ENCODE results near the gene AP2M1. TPM values are rescaled to one million over a fixed set of nuclear protein-coding genes. Genes with fewer than 3 reads are reported as not detected.
A peak's percentile ranks its signal among the peaks of the same experiment; 100 is the strongest.

The AP2M1 gene
- total and polyA plus RNA-seq, 2 of the 13 experiments (the other 11 are each of a cell fraction or from before 2014, with no cell fraction given): 126 to 146 TPM

DNA sequence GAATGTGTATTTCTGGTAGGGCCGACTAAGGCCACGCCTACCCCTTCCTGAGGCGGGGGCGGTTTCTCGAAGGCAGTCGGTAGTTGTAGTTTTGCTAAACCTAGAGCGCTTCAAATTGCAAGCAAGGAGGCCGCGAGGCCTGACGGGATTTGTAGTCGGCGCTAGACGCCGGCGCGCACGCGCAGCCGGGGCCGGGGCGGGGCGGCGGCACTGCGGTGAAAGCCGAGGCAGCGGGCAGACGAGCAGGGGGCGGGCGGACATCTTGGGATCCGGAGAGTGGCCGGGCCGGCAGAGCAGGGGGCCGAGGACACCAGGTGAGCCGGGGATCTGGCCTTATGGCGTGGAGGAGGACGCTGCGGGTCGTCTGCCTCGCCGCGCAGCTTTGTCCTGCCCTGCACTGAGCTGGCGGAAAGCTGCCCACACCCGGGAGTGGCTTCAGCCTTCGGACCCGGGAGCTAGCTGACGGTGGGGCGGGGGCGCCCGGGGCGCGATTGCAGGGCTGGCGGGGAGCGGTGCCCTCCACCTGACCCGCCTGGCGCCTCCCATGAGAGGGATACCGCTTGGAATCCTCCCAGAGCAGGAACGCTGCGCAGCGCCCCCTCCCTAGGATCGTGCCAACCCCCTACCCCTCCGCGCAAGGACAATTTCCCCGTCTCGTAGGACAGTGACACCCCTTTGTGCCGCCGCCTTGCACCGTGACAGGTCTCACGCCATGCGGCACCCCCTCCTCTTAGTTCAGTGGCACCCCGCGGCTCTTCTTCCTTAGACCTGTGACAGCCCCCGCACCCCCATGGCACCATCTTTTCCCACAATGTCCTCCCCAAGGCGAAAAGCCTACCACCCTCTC lies at the start of gene AP2M1 (continued):
- TF ChIP-seq MTA1 (CRISPR knock-in tag; IDR thresholded peaks at IDR 0.05; ENCODE audit: borderline replicate concordance) (0 out of 2 replicates have a peak, but pooled peaks have one; percentile 2), HOXA3 (CRISPR knock-in tag; IDR thresholded peaks at IDR 0.05) (peak; percentile 82), ZNF724P (CRISPR knock-in tag; IDR thresholded peaks at IDR 0.05; ENCODE audit: borderline replicate concordance) (no peak), ZNF777 (CRISPR knock-in tag; IDR thresholded peaks at IDR 0.05) (no peak), ETV5 (CRISPR knock-in tag; IDR thresholded peaks at IDR 0.05; ENCODE audit: borderline replicate concordance) (no peak; the same call in 1 of the 2 replicates), BORCS8-MEF2B (CRISPR knock-in tag; IDR thresholded peaks at IDR 0.05) (peak; percentile 44; the same call in 1 of the 2 replicates), ZNF326 (CRISPR knock-in tag; IDR thresholded peaks at IDR 0.05; ENCODE audit: borderline replicate concordance) (no peak), MEIS2 (CRISPR knock-in tag; IDR thresholded peaks at IDR 0.05) (peak; percentile 49; the same call in 1 of the 2 replicates), ATF2 (CRISPR knock-in tag; IDR thresholded peaks at IDR 0.05) (no peak), ZBTB2 (CRISPR knock-in tag; IDR thresholded peaks at IDR 0.05; ENCODE audit: low read depth) (no peak; the same call in 1 of the 2 replicates), GLMP (CRISPR knock-in tag; IDR thresholded peaks at IDR 0.05; ENCODE audit: borderline replicate concordance) (no peak), IRX3 (CRISPR knock-in tag; IDR thresholded peaks at IDR 0.05; ENCODE audit: borderline replicate concordance, low read depth) (no peak), ZBTB1 (CRISPR knock-in tag; IDR thresholded peaks at IDR 0.05; ENCODE audit: borderline replicate concordance) (no peak), RARA (CRISPR knock-in tag; IDR thresholded peaks at IDR 0.05) (no peak), ZNF333 (CRISPR knock-in tag; IDR thresholded peaks at IDR 0.05; ENCODE audit: borderline replicate concordance) (peak; percentile 50; the same call in 1 of the 2 replicates), SRSF9 (IDR thresholded peaks at IDR 0.05; ENCODE audit: borderline replicate concordance, insufficient read depth, low read depth, low read length, poor library complexity, severe bottlenecking) (no peak), MIER3 (CRISPR knock-in tag; IDR thresholded peaks at IDR 0.05; ENCODE audit: borderline replicate concordance) (no peak), ZFP90 (CRISPR knock-in tag; IDR thresholded peaks at IDR 0.05; ENCODE audit: borderline replicate concordance) (no peak), ZBTB7A (CRISPR knock-in tag; IDR thresholded peaks at IDR 0.05) (no peak), ZNF543 (CRISPR knock-in tag; IDR thresholded peaks at IDR 0.05) (peak; percentile 28; the same call in 1 of the 2 replicates)
- TF ChIP-seq, protein P1, sequence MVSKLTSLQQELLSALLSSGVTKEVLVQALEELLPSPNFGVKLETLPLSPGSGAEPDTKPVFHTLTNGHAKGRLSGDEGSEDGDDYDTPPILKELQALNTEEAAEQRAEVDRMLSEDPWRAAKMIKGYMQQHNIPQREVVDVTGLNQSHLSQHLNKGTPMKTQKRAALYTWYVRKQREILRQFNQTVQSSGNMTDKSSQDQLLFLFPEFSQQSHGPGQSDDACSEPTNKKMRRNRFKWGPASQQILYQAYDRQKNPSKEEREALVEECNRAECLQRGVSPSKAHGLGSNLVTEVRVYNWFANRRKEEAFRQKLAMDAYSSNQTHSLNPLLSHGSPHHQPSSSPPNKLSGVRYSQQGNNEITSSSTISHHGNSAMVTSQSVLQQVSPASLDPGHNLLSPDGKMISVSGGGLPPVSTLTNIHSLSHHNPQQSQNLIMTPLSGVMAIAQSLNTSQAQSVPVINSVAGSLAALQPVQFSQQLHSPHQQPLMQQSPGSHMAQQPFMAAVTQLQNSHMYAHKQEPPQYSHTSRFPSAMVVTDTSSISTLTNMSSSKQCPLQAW (CRISPR knock-in tag; IDR thresholded peaks at IDR 0.05): peak; percentile 58
- TF ChIP-seq, protein P2, sequence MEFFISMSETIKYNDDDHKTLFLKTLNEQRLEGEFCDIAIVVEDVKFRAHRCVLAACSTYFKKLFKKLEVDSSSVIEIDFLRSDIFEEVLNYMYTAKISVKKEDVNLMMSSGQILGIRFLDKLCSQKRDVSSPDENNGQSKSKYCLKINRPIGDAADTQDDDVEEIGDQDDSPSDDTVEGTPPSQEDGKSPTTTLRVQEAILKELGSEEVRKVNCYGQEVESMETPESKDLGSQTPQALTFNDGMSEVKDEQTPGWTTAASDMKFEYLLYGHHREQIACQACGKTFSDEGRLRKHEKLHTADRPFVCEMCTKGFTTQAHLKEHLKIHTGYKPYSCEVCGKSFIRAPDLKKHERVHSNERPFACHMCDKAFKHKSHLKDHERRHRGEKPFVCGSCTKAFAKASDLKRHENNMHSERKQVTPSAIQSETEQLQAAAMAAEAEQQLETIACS (CRISPR knock-in tag; IDR thresholded peaks at IDR 0.05): peak; percentile 56; the same call in 1 of the 2 replicates
